SU-DHL-6 (cell line): ENCODE data around the gene C1QL1.
A peak's percentile ranks its signal among the peaks of the same experiment; 100 is the strongest.

ENCODE experiments used
- H2AFZ ChIP-seq: fragments of 200-600 bp; sonication (generic); 2 replicates; pipeline ENCODE4 v1.6.1; 2014; ENCODE audit warnings: low read depth, mild to moderate bottlenecking, moderate library complexity, mixed read lengths, antibody characterized with exemption, low read length; ENCODE audit not compliant: severe bottlenecking
- H3F3A ChIP-seq: fragments of 200-600 bp; shearing (Covaris generic); 2 replicates; pipeline ENCODE4 v1.6.0; 2016; ENCODE audit warnings: antibody characterized with exemption, mild to moderate bottlenecking; ENCODE audit not compliant: insufficient read depth
- H3K27ac ChIP-seq: fragments of 200-600 bp; sonication (generic); 2 replicates; pipeline ENCODE4 v1.5.1; 2016; ENCODE audit warnings: low read depth, mild to moderate bottlenecking, low read length, moderate library complexity, mixed read lengths
- H3K27me3 ChIP-seq: fragments of 200-600 bp; sonication (generic), shearing (Covaris generic); 2 replicates; pipeline ENCODE4 v1.6.0; 2014; ENCODE audit warnings: mild to moderate bottlenecking, low read length
- H3K36me3 ChIP-seq: fragments of 200-600 bp; sonication (generic); 2 replicates; pipeline ENCODE4 v1.6.1; 2014; ENCODE audit warnings: mild to moderate bottlenecking, low read length, mixed read lengths
- H3K4me2 ChIP-seq: fragments of 300-600, 200-600 bp; shearing (Covaris generic), sonication (generic); 2 replicates; pipeline ENCODE4 v1.6.0; 2014; ENCODE audit warnings: low read length, low read depth, mild to moderate bottlenecking; ENCODE audit not compliant: poor library complexity, severe bottlenecking
- H3K4me3 ChIP-seq: fragments of 200-600 bp; sonication (generic); 2 replicates; pipeline ENCODE4 v1.5.1; 2014; ENCODE audit warnings: antibody characterized with exemption, low read length, mild to moderate bottlenecking, mixed read lengths; ENCODE audit not compliant: insufficient read depth, poor library complexity, severe bottlenecking
- H3K79me2 ChIP-seq: fragments of 200-600 bp; sonication (generic); 2 replicates; pipeline ENCODE4 v1.6.1; 2014; ENCODE audit warnings: mild to moderate bottlenecking, low read length, moderate library complexity; ENCODE audit not compliant: insufficient read depth
- H3K9ac ChIP-seq: fragments of 200-600 bp; sonication (generic); 2 replicates; pipeline ENCODE4 v1.7.0; 2014; ENCODE audit warnings: mild to moderate bottlenecking, low read length
- H3K9me2 ChIP-seq: fragments of 200-600 bp; sonication (generic); replicated peaks from 2 replicates; pipeline ENCODE4 v1.6.1; 2014; ENCODE audit warnings: low read length; ENCODE audit not compliant: insufficient read depth
- H3K9me3 ChIP-seq: fragments of 200-600 bp; sonication (generic); 2 replicates; pipeline ENCODE4 v1.6.1; 2014; ENCODE audit warnings: low read length, mixed read lengths; ENCODE audit not compliant: insufficient read depth
- H4K20me1 ChIP-seq: fragments of 200-600 bp; sonication (generic); 2 replicates; pipeline ENCODE4 v1.6.1; 2014; ENCODE audit warnings: low read depth, mild to moderate bottlenecking, antibody characterized with exemption, low read length, moderate library complexity, mixed read lengths
- CTCF ChIP-seq: fragments of 200-600 bp; sonication (generic); IDR thresholded peaks from one replicate; pipeline ENCODE4 v1.5.1; 2017; ENCODE audit warnings: antibody characterized with exemption, mild to moderate bottlenecking, low read length, moderate library complexity; ENCODE audit not compliant: insufficient read depth, poor library complexity, severe bottlenecking
- EZH2phosphoT487 ChIP-seq: fragments of 200-600 bp; sonication (generic), shearing (Covaris generic); conservative IDR thresholded peaks from 2 replicates; pipeline ENCODE4 v1.6.1; 2018; ENCODE audit warnings: mild to moderate bottlenecking, antibody characterized with exemption, low read length, moderate library complexity, mixed read lengths

Gene C1QL1

GRCh38 chr17:44972953-44973352 is 4.8 kb upstream of the C1QL1 start:
- H2AFZ ChIP-seq: no peak overlapping the region

DNA sequence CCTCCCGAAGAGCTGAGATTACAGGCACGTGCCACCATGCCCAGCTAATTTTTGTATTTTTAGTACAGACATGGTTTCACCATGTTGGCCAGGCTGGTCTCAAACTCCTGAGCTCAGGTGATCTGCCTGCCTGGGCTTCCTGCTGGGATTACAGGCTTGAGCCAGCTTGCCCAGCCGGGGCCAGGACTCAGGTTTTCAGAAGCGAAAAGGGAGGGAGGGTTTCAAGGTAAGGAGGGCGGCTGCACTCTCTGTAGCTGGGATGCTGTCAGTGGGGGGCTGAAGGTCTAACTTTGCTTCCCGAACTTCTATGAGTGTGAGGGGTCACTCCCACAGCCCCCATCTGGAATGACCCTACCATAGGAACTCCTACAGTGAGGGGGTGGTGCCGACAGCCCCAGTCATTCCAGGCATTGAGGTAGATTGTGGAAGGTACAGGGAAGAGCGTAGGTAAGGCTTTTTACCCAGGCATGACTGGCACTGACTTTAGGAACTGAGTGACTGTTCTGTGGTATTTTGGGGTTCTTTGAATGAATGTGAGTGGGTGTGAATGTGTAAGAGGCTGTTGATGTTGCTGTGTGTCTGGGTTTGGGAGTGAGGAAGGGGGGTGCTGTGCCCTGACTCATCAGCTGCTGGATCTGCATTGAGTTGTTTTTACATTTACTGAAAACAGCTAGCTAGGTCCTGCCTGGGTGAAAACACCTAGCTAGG is 3.8 kb upstream of the C1QL1 start:
- Histone ChIP-seq H3K4me2 (no peak overlapping the region), H3K9me2 (no peaks in the 10 kb centered on the region), H3K27ac (no peak overlapping the region), H3K36me3 (no peaks in the 10 kb centered on the region), H3K9ac (no peak overlapping the region), H3K79me2 (no peaks in the 10 kb centered on the region), H3K4me3 (no peak overlapping the region), H3F3A (no peaks in the 10 kb centered on the region), H3K9me3 (no peaks in the 10 kb centered on the region), H3K27me3 (no peaks in the 10 kb centered on the region), H4K20me1 (no peaks in the 10 kb centered on the region), H2AFZ (no peak overlapping the region)
- TF ChIP-seq EZH2phosphoT487 (no peak), CTCF (no peak)

More at GRCh38 chr17:44972953-44973352, 4.8 kb upstream of the C1QL1 start:
- Histone ChIP-seq H3K9me2 (no peaks in the 10 kb centered on the region), H3K27ac (no peak overlapping the region), H3K4me3 (no peak overlapping the region), H3K79me2 (no peaks in the 10 kb centered on the region), H3K27me3 (no peaks in the 10 kb centered on the region), H3K36me3 (no peaks in the 10 kb centered on the region), H3F3A (no peaks in the 10 kb centered on the region), H4K20me1 (no peaks in the 10 kb centered on the region), H3K9me3 (no peaks in the 10 kb centered on the region), H3K4me2 (no peak overlapping the region), H3K9ac (no peak overlapping the region)
- TF ChIP-seq EZH2phosphoT487 (no peak), CTCF (no peak)

DNA sequence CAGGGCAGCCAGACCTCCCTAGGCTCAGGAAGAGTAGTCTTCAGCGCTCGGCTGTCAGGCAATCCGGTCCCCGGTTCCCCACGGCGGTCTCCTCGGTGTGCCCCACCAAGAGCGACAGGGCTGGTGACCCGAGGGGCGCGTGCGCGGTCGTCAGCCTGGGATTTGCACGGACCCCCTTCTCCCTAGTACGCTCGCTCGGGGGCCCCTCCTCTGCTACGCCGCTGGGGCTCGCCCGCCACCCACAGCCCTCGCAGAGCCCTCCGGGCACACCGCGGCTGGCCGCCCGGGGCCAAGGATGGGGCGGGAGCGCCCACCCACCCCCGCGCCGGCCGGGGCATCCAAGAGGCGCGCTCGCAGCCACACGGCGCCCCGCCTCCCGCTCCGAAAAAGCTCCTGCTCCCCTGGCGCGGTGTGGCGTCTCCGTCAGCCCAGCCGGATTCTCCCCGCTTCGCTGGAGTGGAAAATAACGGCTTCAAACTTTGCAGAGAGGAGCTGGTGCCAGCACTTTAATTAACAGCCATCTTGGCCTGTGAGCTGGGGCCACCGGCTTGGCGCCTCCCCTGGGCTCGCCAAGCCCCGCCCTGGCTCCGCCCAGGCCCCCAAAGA is 2.1 kb upstream of the C1QL1 start:
- H3K79me2 ChIP-seq: no peaks in the 10 kb centered on the region
- H3K9me2 ChIP-seq: no peaks in the 10 kb centered on the region
- no peaks in the 10 kb centered on the region for H3K36me3 ChIP-seq
- H3K9ac ChIP-seq: peak overlapping the region; percentile 34; the same call in 1 of the 2 replicates
- H4K20me1 ChIP-seq: no peaks in the 10 kb centered on the region
- no peak for TF ChIP-seq CTCF
- no peak for TF ChIP-seq EZH2phosphoT487
- H3F3A ChIP-seq: no peaks in the 10 kb centered on the region
- no peaks in the 10 kb centered on the region for H3K9me3 ChIP-seq
- H3K4me2 ChIP-seq: peak overlapping the region; percentile 50
- no peak overlapping the region for H3K27ac ChIP-seq
- no peaks in the 10 kb centered on the region for H3K27me3 ChIP-seq
- peak overlapping the region; percentile 35 for H3K4me3 ChIP-seq
- peak overlapping the region; percentile 55 for H2AFZ ChIP-seq
